ENCODE data around the gene MCTP1.

MCTP1 gene

DNA sequence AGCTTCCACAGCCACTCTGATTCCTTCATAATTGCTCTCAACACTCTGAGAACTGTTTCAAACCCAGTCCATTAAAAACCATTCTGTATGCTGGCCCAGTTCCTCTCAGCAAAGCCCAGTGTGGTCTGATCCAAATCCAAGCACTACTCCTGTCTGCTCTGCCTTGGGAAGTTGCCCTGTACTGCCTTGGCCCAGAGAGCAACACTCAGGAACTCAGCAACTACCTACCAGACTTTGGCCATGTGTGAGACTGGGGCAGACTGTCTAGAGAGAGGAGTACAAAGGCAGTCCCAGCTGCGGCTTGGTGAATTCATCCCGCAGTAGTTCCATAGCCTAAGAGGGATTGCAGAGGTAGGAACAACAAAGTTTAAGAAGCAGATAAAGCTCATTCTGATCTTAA, 214.4 kb downstream of the MCTP1 start:
- no peak for DNase-seq

DNA sequence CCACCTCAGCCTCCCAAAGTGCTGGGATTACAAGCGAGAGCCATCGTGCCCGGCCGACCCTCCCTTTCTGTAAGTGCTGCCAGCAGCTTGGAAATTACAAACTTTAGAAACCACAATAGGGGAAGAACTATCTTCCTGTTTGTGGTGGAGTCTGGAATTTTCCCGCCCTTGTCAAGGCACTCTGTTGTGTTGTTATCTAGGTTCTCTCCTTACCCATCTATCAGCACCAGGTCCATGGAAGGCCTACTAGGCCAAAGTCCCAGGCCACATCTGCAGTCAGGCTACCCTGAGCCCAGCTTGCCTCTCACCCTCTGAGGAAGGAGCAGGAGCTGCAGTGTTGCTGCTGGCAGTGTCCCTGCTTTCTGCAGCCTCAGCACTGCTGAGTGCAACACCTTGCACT, 214.9 kb downstream of the MCTP1 start:
- DNase-seq = no peak

DNA sequence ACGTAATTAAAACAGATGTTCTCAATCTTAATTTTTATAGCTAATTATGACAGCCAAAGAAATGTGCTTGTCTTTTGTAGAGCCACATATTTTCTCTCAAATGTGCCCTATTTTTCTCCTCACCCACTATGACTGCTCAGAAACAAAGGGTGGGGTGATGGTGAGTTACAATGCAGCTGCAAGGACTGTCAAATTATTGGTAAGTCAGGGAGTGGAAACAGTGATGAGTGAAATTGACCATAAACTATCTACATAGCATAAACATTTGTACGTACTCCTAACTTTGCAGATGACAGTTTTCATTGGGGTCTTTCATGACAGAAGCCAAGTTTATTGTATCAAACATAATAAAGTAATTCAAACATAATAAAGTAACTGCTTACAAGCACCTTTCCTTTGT, 215.9 kb downstream of the MCTP1 start:
- no peak for DNase-seq

DNA sequence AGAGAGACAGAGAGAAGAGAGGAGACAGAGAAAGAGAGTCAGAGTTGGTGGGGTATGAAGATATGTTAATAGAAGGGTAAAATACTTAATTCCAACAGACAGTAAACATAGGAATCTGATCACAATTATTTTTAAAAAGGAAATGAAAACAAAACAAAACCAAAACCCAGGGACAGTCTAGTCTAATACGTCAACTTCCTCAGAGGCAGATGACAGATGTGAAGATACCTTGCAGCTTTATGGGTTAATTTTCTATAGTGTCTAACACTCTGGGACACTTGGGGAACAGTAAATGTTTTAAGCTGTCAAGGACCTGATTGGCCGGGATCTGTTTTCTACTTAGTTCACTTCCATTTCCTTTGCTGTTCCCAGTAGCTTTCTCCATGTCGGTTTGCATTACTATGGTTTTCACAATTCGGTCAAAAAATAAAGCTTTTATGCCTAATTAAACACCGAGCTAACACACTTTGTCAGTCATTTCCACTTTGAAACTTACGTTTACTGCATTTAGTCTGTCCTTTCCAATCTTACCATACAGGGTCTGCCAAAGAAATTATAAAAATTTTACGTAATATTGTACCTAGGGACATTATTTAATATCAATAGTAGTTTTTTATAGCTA, 216.5 kb downstream of the MCTP1 start:
- no peak for DNase-seq

DNA sequence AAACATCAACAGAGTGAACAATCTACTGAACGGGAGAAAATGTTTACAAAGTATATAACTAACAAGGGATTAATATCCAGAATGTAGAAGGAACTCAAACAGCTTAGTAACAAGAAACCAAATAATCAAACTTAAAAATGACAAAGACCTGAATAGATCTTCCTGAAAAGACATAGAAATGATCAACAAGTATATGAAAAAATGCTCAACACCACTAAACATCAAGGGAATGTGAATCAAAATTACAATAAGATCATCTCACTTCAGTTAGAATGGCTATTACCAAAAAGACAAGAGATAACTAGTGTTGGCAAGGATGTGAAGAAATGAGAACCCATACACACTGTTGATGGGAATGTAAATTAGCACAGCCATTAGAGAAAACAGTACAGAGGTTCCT, 218.8 kb downstream of the MCTP1 start:
- DNase-seq = no peak

DNA sequence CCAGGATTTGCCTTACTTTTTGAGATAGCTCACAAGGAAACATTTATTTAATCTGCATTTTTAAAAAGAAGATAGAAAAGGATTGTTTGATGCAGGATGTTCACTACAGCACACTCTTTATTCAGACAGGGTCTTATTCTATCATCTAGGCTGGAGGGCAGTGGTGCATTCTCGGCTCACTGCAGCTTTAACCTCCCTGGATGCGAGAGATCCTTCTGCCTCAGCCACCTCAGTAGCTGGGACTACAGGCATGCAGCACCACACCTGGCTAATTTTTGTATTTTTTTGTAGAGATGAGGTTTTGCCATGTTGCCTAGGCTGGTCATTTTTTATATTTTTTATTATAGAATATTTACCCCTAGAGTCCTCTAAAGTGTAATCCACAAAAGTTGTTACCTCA, 221.4 kb downstream of the MCTP1 start:
- DNase-seq = no peak

DNA sequence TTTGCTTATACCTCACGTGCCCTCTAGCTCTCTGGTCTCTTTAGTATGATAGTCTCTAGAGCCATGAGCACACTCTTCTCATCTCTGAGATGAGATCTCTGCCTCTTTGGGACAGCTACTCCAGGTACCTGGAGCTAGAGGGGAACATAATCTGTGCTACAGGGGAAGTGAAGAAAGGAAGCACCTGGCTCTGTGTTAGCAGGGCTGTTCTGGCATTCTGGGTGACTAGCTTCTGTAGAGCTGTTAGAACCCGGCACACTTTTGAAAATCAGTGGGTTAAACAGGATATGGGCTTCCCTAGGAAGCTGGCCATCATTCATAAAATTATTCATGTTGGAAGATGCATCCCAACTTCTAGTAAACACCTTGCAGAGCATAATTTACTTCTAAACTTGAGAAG, 224.8 kb downstream of the MCTP1 start:
- no peak for DNase-seq

DNA sequence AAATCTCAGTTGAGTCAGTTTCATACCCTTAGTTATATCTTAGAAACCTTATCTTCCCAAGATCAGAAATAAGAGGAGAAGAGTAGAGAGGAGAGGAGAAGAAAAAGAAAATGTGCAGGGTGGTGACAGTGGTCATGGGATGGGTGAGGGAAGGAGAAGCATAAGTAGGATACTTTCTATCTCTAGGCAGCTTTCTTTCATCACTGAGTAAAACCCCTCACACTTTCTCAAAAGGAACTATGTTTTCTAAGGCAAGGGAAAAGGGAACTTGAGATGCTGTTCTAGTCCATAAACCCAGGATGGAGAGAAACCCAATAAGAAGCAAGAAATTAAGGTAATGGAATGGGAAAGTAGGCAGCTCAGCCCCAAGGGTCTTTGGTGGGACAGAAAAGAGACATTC, 225.3 kb downstream of the MCTP1 start:
- no peak for DNase-seq

DNA sequence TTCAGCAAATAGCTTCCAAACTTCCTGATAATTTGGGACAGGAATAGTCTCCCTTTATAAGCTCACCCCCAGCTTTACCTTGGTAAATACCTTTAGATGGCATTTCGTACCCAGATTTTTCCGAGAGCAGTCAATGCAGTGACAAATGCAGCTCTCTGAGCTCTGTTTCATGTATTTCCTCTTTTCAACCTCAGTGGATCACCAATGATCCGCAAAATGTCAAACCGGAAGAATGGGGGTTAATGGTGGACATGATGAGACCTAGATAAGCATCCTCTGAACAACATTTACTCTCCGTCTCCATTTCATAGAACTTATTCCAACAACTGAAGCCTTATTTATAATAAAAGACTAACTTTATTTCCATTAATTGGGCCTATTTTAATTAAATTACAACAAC, 227.3 kb downstream of the MCTP1 start:
- no peak for DNase-seq

DNA sequence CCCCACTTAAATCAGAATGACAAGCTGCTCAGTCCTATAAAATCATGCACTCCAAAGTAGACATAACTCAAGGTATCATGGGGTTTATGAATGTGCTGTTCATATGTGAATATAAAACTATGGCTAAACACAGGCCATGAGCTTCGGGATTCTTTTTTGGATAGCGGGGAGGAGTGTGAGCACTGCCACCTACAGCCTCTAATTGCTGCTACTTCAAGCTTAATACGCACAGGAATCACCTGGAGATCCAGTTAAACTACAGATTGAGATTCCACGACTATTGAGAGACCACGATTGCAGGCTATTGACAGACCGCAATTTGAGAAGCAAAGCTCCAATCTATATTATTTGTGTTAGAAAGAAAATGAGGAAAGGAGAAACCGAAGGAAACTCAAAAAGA, 231.6 kb downstream of the MCTP1 start:
- no peak for DNase-seq

DNA sequence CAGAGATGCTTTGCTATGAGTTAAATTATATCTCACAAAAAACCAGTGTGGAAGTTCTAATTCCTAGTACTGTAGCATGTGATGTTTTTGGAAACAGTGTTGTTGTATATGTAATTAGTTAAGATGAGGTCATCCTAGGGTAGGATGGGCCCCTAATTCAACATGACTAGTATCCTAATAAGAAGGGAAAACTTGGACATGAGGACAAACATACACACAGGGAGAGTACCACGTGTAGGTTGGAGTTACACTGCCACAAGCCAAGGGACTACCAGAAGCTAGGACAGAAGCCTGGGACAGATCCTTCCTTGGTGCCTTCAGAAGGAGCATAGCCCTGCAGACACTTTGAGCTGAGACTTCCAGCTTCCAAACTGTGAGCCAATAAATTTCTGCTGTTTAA, 234.2 kb downstream of the MCTP1 start:
- no peak for DNase-seq

DNA sequence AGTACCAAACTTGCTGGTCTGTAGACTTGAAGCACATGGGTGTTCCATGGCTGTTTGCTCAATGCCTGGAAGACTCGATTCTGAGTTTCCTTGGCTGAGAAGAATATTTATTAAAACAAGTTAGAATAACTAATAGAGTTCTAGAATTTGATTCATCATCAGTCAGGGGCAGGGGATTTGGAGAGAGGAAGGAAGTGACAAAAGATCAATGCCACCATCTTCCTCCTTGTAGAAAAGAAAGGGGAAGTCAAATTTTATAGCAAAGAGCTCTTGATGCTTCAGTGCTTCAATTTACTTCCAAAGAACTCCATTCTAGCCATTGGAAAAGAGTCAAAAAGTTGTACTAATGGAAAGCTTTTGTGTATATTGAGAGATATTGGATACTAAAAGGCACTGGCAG, 236.3 kb downstream of the MCTP1 start:
- DNase-seq = no peak

DNA sequence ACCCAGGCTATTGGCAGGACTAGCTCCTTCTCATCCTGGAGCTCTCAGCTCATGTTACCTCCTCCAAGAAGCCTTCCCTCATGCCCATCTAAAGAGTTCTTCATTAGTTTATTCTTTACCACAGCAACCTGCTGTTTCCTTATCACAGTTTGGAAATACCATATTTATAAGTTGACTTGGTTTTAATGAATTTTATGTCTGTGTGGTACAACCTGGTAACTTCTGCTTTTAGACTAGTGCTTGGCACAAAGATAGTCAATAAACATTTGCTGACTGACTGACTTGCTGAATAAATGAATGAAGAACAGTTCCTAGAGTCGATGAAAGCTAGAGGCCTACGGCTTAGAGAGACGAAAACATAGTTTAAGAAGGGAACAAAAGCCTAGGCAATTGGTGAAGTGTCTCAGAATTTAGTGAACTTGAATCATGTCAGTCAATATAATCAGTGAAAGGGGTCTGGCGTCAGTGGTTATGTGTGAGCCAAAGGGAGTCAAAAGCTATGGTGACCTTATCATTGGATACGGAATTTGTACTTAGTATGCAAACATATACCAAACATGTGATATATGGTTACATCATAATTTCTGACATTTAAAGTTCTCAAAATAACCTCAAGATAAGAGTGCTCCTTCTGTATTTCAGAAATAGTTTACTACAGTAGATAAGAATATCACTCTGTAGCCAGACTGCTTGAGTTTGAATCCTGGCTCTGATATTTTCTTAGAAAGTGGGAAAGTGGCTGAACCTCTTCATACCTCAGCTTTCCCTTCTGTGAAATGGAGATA, 239.5 kb downstream of the MCTP1 start:
- DNase-seq = no peak

DNA sequence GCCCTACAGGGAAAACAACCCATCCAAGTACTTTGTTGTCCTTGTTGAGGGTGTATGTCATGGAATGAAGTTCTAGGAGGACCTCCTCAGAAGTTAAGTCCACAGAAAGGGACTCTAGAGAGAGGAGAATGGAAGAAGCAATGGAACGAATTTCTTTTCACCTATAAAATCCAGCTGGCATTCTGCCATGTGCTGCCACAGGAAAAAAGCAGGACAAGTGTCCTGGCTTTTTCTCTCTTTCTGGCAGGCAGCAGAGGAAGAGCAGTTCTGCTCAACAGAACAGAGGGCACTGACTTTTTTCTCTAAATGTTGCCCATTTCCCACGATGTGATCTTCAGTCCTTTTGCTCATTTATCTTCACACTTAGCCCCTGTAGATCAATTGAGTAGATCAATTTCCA, 240.8 kb downstream of the MCTP1 start:
- DNase-seq = no peak

DNA sequence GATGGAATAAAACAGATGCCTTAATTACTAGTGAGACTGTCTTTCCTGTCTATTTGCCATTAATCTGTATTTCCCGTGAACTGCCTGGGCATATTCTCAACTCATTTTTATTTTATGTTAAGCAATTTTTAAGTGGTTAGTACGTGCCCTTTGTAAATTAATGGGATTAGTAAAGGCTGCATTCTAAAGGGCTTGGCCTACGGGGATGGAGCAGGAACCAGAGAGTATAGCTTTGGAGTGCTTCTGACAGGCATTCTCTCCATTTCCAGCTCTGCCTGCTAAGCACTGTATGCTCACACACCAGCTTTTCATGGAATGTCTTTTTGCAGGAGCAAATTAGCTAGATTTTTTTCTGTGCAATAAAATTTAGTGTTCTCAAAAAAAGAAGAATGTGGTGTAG, 241.2 kb downstream of the MCTP1 start:
- no peak for DNase-seq

DNA sequence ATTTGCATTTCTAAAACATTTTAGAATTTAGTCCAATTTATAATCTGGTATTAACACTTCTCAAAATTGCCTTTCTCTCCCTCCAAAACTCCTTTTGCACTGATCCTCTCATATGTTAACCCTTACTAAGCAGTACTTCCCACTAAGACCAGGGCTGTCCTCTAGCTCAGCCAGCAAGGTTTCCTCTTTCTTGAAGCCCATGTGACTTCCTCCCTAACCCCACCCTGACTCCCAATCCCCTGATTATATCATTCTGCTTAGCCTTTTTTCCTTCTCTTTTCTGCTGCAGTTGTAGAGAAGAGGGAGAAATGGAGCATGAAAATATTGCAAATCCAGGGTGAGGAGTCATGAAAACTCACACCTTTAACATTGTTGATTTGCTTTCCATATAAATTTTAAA, 241.7 kb downstream of the MCTP1 start:
- DNase-seq = no peak

DNA sequence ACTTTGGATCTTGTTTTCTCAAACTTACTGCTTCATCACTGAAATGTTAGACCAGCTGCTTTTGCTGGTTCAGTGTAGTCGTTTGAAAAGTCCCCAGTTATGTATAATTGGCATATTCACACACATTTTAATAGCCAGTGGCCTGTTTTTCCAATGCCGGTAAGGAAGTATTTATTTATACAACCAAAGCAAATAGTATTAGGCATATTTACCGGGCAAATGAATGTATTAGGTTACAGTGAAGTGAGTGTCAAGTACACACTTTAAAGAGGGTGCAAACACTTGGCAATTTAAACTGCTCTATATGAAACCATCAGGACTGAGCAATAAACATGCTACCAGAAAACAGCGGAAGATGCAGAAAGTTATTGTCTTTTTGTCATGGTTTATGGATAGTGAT, 242.9 kb downstream of the MCTP1 start:
- no peak for DNase-seq

DNA sequence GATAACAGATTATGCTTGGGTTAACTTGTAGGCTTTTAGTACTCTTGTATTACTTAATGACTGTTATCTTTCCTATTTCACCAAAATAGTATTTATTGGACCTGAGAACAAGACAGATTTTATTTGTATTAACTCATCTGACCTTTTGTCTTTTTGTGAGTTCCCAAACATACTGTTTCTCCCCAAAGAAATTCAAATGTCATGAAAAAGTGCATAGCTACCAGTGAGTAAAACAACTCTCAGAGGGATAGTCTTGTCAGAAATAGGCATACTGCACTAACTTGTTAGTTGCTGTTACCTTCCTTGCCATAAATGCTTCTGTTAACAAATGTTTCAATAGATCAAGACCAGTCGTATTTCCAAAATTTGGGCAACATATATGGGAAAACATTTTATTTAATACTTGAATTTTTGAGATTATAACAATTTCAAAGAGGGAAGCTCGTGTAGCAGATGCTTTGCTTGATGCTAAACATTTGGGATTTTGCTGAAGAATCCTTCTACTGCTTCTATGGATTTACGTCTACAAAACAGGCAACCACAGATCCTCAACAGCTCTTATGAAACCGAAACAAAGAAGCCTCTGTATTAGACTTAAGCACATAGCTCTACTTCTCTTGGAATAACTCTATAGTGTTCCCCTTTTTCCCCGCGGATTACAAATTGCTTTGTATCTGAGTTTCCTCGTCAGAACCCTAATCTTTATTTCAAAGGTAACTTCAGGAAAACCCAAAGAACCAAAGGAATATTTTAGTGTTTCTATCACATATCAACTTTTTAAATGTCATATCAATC, 248.8 kb downstream of the MCTP1 start:
- no peak for DNase-seq

DNA sequence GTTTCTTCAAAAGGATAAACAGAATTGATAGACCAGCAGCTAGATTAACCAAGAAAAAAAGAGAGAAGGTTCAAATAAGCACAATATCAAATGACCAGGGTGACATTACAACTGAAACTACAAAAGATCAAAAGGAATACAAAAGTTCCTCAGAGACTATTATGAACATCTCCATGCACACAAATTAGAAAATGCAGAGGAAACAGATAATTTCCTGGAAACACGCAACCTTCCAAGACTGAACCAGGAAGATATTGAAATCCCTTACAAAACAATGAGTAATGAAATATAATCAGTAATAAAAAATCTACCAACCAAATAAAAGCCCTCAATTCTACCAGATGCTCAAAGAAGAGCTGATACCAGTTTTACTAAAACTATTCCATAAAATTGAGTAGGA, 252.1 kb downstream of the MCTP1 start:
- DNase-seq = no peak

DNA sequence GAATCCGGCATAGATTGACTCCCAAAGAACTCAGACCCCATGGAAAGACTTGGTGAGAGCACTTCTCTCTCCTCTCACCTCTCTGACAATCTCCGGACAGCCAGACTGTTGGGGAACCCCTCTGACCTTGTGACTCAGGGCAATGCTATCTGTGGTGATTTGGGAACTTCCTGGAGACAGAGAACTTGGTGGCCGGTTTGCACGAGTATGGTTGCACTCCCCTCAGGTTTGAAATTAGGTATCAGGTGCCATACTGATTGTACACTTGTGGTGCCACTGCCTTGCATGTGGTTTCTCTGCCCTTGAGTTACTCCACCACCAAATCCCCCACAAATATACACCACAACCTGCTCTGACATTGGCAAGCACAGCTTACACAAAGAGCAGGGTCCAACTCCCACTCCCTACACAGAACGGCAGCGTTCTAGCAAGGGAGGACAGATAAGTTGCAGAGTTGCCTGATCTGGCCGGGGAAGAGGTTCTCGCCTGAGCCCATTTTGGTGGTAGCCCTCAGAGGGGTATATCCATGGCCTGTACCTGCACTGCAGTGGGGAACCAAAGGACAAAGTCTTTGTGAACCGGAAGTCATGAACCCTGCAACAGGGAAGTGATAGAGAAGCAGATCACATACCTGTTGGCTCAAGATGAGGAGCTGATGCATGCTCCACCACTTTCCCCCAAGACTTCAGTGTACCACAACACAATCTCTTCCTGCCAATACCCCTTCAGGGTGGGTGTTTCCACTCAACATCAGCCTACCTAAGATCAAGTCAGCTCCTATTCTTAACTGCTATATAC, 255.1 kb downstream of the MCTP1 start:
- DNase-seq = no peak

DNA sequence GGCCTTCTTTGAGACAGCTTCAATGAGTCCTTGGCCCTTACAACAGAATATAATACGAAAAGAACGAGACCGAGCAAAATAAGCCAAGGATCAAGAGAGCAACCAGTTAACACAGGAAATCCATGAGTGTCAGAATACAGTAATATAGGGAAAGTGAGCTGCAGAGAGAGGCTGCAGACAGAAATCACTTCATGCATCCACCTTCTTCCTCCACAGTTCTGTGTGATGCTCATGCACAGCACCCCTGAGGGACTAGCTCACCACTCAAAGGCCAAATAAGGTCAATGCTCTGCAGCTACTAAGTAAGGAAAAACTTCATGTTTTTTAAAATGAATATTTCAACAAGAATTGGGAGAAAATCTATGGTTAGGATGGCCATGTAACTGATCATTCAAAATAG, 257.1 kb downstream of the MCTP1 start:
- DNase-seq = no peak

DNA sequence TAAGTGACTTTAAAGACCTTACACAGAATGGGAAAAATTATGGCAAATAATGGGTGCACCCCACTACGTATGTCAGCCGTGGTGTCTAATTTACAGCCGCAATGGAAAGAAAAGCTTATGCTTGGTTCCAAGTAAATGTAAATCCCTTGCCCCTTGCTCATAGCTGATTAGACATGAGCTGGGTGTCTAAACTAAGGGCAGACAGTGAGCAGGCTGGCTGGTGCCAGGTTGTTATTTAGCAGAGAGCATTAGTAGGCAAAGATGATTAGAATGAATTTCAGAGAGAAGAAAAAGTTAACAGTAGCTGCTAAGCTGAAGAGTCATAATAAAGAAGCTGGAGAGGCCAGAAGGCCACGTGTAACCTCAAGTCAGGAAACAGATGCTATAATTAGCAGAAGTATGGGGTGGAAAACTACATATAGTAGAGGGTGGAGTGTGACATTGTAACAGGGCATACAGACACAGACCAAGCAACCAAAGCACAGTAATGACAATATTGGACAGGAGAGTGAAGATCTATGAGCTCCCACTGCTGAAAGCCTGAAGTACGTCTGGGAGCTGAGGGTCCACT, 257.7 kb downstream of the MCTP1 start:
- no peak for DNase-seq

DNA sequence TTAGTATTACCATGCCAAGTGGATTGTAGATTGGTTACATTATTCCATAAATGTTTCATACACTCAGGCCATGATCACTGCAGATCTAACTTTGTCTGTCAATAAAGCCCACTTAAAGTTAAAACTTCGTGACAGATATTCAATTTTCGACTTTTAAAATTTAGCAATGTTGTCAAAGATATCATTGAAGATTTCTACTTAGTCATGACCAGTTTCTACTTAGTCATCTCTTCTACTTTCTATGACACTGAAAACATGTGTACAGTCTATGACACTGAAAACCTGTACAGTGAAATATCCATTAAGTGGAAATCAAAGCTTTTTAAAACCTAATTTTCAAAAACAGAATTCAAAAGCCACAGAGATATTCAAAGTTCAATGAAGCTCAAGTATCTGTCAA, 258.2 kb downstream of the MCTP1 start:
- DNase-seq = no peak

Data from activated T-cell treated with anti-CD3 and anti-CD28 coated beads, Interleukin-2, amount 50 U/mL, for 48 hours (primary cell).